Measurements from ENCODE around the gene CSNK1E.
"Not testable (repeated sequence)": the region's sequence is repeated elsewhere in the genome, so short reads cannot be mapped to it uniquely, and the experiment has no call there.

DNA sequence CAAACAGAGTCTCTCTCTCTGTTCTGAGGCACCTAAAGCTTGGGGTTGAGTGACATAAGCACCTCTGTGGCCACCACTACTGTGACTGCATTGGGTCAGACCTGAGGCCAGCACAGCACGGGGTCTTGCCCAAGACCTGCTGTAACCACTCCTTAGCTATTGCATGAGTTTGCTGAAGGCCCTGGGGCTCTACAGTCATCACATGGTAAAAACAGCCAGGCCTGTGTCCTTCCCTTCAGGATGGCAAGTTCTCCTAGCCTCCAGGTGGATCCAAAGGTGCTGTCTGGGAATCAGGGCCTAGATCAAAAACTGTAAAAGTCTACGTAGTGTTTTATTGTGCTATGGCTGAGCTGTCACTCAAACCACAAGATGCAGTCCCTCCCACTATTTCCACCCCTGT, 43.3 kb upstream of the CSNK1E start:
- TF ChIP-seq, protein P1, sequence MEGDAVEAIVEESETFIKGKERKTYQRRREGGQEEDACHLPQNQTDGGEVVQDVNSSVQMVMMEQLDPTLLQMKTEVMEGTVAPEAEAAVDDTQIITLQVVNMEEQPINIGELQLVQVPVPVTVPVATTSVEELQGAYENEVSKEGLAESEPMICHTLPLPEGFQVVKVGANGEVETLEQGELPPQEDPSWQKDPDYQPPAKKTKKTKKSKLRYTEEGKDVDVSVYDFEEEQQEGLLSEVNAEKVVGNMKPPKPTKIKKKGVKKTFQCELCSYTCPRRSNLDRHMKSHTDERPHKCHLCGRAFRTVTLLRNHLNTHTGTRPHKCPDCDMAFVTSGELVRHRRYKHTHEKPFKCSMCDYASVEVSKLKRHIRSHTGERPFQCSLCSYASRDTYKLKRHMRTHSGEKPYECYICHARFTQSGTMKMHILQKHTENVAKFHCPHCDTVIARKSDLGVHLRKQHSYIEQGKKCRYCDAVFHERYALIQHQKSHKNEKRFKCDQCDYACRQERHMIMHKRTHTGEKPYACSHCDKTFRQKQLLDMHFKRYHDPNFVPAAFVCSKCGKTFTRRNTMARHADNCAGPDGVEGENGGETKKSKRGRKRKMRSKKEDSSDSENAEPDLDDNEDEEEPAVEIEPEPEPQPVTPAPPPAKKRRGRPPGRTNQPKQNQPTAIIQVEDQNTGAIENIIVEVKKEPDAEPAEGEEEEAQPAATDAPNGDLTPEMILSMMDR (IDR thresholded peaks at IDR 0.05; ENCODE audit: low read depth, low read length, poor library complexity, severe bottlenecking), result not testable (repeated sequence)
- not testable (repeated sequence) for TF ChIP-seq EZH2phosphoT487 (IDR thresholded peaks at IDR 0.05; ENCODE audit: borderline replicate concordance, low read length)
